ENCODE results near the gene ATF7.

The ATF7 gene

DNA sequence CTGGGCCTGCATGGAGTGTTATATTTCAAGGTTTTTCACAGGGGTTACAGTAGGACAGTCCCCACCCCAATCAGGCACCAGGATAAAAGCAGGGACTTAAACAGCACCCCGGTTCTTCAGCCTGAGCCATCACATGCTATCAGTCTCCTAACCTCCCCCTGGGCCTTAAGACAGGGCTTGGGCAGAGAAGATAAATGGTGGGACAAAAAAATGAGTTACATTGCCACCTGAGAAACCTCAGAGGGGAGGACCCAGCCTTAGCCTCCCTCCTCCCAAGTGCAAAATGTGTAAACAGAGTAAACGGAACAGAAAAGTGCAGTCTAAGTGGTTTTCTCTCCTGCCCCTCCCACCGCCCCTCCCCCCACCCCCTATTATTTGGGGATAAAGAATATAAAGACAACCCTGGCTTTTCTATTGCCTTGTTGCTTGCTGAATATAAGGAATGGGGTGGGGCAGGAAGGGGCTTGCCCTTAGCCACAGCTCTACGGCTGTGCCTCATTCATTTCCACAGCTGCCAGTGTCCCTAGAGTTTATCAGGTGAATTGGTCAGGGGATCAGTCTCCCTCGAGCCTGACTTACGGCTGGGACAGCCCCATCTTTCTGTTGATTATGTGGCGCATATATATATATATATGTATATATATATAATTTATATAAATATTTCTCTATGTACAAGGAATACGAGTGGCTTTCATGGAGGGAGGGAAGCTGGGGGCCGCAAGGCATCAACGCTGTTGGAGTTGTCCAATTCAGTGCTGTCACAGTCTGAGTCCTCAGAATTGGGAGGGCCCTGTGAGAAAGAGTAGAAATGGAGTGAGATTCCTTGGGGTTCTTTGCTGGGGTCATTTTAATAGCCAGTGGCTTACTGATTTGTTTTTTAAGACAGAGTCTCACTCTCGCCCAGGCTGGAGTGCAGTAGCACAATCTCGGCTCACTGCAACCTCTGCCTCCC is 145.4 kb downstream of the ATF7 start:
- no peak for DNase-seq

GRCh38 chr12:53479331-53479730 is 146.9 kb downstream of the ATF7 start:
- no peak for DNase-seq

- no peak for DNase-seq
These were observed 147.3 kb downstream of the ATF7 start for GRCh38 chr12:53478865-53479264.

DNA sequence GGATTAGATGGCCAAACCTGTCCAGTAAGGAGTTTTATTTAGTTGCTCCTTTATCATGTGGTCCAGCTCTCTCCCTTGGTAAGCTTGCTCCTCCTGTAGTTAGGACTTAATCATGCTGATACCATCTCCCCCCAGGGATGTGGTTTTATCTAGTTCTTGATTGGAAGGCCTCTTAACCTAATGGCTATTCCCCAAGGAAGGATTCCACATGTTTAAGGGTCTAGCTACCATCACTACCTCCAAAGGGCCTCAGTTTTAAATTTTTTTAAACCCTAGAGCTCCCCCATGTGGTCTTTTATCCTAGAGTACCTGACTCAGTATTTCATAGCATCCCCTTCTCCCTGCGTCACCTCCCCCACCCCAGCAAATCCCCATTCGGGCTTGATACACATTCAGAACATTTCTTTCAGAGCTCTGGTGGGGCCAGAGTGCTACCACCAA is 149.4 kb downstream of the ATF7 start:
- DNase-seq: no peak

- no peak for DNase-seq
These were observed 151.4 kb downstream of the ATF7 start for GRCh38 chr12:53474819-53475218.

GRCh38 chr12:53474077-53474476 is 152.1 kb downstream of the ATF7 start:
- no peak for DNase-seq

- DNase-seq: no peak
These were observed 154.1 kb downstream of the ATF7 start for GRCh38 chr12:53472056-53472582.

DNA sequence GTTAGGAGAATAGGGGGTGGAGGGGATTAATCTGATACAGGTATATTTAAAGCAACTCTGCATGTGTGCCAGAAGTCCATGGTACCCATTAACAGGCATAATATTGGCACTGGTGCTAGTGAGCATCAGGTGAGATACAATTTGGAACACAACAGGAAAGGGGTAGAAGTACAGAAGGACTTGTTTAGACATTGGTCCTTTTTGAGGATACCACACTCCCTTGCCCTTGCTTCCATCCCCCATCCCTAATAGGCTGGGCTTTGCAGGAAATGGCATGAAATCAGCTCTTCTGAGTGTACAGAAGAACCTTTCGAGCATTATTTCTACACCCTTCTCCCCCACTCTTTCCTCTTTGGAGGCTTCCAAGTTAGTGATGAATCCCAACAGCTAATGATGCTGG is 157.9 kb downstream of the ATF7 start:
- no peak for DNase-seq

- DNase-seq: no peak
These were observed 158.3 kb downstream of the ATF7 start for GRCh38 chr12:53467880-53468279.

GRCh38 chr12:53467082-53467481 is 159.1 kb downstream of the ATF7 start:
- no peak for DNase-seq

- DNase-seq: no peak
These were observed 159.5 kb downstream of the ATF7 start for GRCh38 chr12:53466640-53467039.

- DNase-seq: no peak
These were observed 160.5 kb downstream of the ATF7 start for GRCh38 chr12:53465679-53466078.

GRCh38 chr12:53464685-53465418 is 161.3 kb downstream of the ATF7 start:
- no peak for DNase-seq

DNA sequence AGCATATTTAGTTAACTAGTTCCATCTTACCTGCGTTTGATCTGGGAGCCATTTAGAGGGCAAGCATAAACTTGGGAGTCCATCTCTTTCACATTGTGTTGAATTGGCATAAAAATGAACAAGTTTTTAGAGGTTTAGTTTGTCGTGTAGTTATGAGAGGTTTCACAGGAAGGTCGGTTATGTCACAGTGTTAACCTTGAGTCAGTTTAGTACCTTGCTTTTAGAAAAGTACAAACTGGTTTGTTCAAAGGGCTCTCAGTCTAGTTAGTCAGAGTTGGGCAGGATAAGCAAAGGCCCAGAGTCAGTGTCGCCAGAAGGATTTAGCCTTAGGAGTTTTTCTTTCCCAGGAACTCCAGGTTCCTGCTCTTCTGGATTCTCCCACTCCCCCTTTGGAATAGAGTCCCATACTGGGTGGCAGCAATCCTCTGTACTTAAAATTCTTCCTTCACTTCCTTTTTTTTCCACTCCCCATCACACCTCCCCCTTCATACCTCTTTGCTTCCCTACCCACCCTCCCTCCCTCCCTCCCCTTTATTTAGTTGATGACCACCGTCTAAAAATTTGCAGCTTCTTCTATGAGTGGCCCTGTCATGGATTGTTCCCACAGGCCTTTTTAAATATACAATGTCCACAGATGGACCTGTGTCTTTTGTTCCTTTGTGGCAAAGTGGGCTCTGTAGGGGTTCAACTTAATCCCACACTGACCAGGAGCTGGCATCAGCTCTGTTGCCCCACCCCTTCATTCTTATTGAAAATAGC is 162.2 kb downstream of the ATF7 start:
- no peak for DNase-seq

- no peak for DNase-seq
These were observed 163.2 kb downstream of the ATF7 start for GRCh38 chr12:53462935-53463334.

DNA sequence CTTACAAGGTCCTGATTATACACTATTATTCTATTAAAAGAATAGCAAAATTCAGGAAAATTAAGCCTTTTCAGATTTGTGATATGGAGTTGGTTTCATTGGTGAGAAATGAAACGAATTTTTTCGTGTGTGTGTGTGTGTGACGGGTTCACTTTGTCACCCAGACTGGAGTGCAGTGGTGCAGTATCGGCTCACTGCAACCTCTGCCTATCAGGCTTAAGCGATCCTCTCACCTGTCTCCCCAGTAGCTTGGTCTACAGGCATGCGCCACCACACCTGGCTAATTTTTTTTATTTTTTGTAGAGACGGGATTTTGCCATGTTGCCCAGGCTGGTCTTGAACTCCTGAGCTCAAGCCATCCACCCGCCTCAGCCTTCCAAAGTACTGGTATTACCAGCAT is 164.6 kb downstream of the ATF7 start:
- no peak for DNase-seq

GRCh38 chr12:53461059-53461458 is 165.1 kb downstream of the ATF7 start:
- no peak for DNase-seq

DNA sequence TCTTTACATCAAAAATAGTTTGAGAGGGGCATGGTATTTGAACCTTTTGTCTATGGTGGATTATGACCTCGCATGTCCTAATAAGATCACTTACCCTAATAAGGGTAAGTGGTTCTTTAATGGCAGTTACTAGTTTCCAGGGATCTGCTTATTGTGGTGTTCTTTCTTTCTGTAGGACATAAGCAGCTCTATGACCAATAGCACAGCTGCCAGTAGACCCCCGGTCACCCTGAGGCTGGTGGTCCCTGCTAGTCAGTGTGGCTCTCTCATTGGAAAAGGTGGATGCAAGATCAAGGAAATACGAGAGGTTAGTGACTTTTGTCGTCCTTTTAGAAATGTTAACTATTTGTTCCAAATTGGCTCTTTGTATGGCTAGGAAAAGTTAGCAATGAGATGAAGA is 167.1 kb downstream of the ATF7 start:
- no peak for DNase-seq
